CD4-positive, alpha-beta T cell treated with Interleukin-4 for 4 hours (primary cell): ENCODE measurements around the gene S100A6.
A peak's percentile ranks its signal among the peaks of the same experiment; 100 is the strongest.
"Not testable (repeated sequence)": the region's sequence is repeated elsewhere in the genome, so short reads cannot be mapped to it uniquely, and the experiment has no call there.

Experiments
- DNase-seq: peaks from one replicate; pipeline ENCODE4 v3.0.0-alpha.2; 2020

Gene S100A6

DNA sequence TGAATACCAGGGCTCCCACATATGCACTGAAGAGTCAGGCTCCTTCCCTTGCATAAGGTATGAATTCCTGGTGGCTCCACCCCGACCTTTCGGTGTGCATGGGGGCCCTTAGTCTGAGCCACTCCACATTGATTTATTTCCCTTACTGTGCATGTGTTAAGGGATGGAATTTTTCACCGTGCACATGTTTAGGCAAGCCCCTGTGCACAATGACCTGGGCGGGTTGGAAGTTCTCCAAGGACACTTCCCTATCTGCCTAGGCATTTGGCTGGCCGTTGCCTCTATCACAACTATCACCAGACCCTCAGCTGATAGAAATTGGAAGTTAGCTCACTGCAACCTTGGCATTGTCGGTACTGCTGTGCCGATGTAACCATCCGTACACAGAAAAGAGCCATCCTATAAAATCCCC lies 9.7 kb downstream of the S100A6 start:
- no peak for DNase-seq

DNA sequence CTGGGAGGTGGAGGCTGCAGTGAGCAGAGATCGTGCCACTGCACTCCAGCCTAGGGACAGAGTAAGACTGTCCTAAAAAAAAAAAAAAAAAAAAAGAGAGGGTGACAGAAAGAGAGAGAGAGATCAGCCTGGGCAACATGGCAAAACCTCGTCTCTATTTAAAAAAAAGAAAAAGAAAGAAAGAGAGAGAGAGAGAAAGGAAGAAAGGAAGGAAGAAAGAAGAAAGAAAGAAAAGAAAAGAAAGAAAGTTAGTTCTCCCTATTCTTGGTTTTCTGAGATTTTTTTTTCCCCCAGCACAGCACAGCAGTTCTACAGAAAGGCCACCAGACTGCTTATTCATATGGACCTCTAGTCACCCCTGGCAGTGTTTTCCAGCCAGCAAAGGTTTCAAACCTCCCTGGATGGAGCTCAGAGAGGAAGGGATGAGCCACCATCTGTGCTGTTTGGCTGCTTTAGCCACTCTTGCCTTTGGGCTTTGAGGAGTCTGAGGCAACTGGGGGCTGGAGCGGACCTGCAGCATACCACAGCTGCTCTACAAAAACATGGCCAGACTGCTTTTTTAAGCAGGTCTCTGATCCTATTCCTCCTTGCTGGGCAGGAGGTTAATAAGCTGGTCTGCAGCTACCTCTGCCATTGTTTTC lies 10.6 kb downstream of the S100A6 start:
- no peak for DNase-seq

DNA sequence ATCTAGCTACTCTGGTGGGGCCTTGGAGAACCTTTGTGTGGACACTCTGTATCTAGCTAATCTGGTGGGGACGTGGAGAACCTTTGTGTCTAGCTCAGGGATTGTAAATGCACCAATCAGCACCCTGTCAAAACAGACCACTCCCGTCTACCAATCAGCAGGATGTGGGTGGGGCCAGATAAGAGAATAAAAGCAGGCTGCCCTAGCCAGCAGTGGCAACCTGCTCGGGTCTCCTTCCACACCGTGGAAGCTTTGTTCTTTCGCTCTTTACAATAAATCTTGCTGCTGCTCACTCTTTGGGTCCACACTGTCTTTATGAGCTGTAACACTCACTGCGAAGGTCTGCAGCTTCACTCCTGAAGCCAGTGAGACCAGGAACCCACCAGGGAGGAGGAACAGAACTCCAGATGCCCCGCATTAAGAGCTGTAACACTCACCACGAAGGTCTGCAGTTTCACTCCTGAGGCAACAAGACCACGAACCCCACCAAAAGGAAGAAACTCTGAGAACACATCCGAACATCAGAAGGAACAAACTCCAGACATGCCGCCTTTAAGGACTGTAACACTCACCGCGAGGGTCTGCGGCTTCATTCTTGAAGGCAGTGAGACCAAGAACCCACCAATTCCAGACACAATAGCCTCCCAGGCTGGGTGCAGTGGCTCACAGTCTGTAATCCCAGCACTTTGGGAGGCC lies 13.3 kb downstream of the S100A6 start:
- DNase-seq, result not testable (repeated sequence)

DNA sequence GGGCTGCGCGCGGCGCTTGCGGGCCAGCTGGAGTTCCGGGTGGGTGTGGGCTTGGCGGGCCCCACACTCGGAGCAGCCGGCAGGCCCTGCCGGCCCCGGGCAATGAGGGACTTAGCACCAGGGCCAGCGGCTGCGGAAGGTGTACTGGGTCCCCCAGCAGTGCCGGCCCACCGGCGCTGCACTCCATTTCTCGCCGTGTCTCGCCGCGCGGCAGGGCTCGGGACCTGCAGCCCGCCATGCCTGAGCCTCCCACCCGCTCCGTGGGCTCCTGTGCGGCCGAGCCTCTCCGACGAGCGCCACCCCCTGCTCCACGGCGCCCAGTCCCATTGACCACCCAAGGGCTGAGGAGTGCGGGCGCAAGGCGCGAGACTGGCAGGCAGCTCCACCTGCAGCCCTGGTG lies 14.0 kb downstream of the S100A6 start:
- not testable (repeated sequence) for DNase-seq

DNA sequence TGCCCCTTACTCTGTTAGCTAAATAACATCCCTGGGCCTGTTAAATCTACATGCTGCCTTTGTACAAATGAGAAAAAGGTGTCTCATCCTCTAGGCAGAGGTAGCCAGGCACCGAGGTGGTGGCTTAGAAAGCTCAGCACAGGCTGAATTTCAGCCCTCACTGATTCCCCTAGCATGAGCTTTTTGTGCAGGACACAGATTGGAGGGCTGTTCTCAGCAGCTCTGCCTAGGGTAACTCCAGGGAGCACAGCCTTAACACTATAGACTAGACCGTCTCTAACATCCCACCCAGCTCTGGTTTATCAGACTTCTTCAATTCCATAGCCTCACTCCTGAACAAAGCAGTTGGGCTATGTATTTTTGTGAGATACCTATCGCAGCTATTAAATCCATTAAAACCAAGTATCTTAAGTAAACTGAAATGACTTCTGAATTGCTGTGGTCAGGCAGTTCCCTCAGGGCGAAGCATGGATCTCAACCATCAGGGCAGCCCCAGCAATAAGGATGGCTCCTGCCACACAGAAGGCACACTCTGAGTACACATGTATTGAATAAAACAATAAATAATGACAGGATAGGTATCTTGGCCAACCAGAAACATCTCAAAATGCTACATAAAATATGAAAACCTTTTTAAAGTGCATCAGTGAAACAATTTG lies 14.8 kb downstream of the S100A6 start:
- DNase-seq, result no peak

DNA sequence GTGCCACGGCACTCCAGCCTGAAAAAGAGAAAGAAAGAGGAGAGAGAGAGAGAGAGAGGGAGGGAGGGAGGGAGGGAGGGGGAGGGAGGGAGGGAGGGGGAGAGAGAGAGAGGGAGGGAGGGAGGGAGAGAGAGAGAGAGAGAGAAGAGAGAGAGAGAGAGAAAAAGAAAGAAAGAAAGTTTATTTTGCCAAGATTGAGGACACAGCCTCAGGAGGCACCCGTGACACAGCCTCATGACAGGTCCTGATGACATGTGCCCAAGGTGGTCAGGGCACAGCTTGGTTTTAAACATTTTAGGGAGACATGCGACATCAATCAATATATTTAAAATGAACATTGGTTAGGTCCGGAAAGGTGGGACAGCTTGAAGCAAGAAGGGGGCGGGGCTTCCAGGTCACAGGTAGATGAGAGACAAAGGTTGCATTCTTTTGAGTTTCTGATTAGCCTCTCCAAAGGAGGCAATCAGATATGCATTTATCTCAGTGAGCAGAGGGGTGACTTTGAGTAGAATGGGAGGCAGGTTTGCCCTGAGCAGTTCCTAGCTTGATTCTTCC lies 15.6 kb downstream of the S100A6 start:
- DNase-seq, result not testable (repeated sequence)

DNA sequence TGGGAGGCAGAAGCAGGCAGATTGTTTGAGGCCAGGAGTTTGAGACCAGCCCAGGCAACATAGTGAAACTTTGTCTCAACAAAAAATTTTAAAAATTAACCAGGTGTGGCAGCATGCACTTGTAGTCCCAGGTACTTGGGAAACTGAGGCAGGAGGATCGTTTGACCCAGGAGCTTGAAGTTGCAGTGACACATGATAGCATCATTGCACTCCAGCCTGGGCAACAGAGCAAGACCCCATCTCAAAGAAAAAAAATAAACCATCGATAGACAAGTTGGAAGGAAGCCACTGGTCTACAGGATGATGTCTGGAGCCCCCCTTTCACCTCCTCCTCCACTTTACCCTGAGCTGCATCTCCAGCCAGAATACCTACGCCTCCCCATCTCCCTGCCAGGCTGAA lies 16.5 kb downstream of the S100A6 start:
- no peak for DNase-seq

DNA sequence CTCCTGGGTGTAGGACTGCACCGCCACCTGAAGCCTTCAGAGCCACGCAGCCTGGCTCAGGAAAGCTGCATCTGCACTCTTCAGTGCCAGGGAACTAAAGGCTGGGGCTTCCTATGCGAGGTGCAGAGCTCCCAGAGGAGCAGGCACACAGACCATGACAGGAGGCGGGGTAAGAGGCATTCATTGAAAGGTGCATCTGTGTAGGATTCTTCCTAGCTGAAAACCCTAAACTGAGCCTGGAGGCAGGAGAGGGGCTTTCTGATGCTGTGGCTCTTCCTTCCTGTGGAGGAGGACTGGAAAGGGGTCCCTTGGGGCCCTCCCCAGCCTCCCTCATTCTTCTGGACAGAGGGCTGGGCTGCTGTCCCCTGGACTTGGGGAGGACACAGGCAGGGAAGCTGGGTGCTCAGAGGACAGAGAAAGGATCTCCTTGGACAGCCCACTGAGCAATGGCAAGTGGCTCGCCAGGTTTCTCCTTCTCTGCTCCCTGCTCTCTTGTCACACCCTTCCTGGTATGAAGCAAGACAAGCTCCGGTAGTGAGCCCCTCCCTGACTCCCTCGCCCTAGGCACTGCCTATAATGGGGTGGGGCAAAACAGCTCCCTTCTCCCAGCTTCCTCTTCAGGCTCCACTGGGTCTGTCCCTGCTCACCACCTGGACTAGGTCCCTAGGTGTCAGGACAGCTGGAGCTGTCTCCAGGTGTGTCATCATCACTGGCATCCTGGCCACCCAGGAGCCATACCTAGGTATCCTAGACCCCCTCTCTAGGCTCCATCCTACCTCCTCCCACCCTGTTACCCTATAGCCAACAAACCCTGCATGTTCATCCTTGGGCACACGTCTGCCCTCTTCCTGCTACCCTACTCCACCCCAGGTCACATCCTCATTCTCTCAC lies 20.0 kb downstream of the S100A6 start:
- DNase-seq, result no peak

DNA sequence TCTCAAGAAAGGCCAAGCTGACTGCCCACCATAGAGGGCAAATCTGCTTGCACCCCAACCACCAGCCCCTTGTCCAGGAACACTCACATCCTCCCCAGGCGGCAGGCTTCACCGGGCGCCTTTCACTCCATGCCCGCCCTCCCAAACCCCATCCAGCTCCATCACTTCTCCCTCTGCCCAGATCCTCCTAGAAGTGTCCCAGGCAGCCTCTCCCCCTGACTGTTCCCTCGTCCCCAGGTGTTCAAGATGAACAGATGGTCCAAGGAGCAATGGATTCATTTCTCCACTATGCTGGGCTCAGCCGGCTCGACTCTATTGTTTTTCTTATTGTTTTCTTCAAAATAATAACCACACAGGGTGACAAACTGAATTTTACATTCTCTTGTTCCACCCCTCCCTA lies 22.1 kb downstream of the S100A6 start:
- no peak for DNase-seq

DNA sequence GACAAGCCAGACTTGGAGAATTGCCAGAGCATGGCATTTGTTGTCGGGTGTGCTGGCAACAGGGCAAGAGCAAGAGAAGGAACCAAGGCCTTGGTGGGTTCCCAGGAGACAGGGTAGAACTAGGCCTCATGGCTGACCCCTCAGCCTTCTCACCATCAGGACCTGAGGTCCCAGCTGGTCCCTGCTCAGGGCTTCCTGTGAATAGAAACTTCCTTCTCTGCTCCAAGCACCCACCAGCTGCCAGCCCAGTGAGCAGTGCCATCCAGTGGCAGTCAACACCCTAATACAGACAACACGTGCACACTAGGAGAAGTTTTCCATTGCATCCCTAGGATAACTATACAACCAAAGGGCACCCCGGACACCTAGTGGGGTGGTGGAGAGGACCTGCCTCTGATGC lies 22.8 kb downstream of the S100A6 start:
- no peak for DNase-seq

DNA sequence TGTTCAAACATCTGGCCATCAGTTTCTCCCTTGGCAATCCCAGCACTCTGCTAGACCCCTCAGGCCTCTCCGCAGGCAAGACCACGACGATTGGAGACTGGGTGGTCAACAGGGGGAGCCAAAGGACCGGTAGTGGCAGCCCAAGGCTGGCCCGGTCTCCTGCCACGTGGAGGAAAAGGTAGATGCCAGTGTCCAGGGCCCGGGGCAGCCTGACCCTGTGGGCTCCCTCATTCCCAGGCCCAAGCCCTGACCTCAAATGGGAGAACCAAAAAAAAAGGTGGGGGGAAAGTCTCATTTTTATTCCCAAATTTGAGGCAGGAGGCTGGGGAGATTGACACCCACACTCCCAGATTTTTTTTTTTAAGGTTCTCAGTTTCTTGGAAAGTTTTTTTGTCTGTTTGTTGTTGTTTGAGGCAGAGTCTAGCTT lies 24.8 kb downstream of the S100A6 start:
- DNase-seq, result peak; percentile 73

DNA sequence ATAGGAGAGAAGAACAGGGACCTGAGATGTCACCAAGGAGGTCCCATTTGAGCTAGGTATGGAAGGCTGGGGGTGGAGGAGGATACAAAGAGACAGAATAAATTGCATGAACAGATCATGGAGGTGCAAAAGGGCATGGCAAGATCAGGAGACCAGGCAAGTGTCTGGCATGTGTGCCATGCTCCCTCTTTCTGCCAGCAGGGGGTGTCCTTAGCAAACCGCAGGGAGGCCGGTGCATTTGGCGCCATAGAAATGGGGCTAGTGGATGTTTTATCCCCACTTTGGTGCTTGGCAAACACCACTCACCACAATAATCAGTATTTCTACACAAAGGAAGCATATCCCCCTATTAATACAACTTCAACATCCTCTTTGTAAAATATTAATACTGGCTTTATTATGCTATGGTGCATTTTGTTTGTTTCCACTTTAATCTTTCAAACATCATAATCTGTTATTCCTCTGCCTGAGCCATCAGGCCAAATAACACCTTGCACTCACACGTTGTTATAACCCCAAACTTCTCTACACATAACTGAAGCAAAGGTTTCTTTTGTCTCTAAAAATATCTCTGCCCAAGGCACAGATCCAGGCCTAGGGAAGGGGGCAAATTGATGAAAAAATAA lies 25.9 kb downstream of the S100A6 start:
- DNase-seq, result peak; percentile 58

DNA sequence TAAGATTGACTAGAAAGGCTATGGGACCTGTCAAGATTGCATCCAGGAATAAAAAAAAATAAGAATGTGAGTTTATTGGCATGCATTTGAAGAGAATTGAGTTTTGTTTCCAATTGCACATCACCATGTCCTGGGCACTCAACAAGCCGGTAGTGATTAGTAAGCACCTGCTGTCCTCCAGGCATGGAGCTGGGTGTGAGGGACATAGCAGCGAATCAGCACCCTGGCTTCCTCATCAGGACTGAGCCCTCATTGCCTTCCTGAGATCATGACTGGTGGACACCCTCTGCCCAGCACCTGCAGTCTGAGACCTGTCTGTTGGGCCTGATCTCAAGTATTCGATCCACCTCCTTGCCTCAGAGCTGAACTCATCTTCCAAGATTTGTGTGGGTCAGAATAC lies 26.8 kb downstream of the S100A6 start:
- DNase-seq, result no peak

DNA sequence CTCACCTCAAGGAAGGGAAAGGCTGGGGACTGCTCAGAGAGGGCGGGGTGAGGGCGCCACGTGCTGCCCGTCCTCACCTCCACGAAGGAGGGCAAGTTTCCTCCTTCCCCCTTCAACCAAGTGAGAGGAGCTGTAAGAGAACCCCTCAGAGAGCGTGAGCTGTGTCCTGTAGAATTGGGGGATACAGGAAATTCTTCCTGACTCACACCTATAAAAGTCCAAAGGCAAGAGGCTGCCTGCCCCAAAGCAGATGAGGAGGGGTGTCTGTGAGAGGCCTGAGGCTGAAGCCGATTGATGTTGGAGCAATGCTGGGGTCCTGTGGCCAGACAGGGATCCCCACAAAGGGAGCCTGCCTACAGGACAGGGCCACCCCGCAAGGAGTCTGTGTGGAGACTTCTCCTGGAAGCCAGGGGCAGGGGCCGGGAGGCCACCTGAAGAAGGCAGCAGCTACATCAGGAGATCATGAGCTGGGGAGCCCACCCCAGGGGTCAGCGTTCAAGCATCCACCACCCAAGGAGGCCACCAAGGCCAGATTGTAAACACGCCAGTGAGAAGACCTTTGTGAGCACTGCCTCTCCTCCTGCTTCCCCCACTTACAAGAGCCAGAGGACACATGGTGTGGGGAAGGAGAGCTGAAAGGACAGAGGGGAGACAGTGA lies 27.7 kb downstream of the S100A6 start:
- no peak for DNase-seq

DNA sequence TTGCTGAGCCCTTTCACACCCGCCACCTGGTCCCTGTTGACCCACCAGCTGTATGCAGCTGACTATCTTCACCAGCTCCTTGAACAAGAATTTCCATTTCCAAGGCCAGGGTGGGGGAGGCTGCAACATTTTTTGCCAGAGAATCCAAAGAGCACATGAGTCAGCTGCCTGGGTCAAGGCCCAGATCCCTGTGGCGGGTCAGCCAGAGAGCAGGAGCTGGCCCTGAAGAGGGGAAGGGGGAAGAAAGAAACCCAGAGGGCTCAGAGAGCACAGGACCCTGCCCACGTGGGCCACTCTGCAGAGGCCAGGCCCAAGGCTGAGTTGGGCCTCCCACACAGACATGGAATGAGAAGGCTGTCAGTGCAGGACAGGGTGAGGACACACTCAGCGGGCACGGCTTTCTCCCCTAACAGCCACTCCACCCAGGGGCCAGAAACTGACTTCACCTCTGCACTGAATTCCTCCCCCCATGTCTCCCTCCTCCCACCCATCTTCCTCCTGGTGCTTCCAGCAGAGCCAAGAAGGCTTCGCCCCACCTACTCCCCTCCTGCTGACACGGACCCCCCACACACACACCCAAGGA lies 28.9 kb downstream of the S100A6 start:
- no peak for DNase-seq

DNA sequence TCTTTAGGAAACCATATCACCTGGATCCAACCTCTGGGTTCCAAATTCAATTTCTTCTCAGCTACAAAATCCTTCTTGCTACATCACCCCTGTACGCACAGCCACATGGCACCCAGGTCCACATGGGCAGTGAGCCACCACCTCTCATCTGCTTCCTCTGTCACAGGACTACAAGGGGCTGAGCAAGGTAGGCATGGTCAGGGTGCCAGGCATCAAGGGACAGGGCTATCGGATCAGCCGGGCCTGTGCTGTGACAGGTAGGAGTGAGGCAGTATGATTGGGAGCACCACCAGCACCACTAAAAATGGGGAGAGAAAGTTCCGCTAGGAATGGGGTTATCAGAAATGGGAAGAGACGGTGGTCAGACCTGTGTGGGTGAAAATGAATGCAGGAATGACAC lies 29.4 kb downstream of the S100A6 start:
- no peak for DNase-seq

DNA sequence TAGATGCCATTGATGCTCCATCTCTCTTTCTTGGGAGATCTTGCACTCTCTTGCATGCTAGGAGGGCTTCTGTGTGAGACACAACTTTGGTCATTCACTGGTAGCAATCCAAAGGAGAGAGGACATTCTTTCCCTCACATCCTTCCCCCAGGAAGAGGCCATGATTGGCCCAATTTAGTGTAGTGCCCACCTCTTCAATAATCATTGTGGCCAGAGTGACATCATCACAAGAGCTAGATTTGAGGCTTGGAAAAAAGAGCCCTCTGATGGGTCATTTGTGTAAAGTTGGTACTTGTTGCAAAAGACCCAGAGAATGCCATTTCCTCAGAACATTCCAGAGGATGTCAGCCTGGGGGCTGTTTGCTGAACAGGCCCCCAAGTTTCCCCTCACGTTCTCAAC lies 30.2 kb downstream of the S100A6 start:
- DNase-seq, result no peak

DNA sequence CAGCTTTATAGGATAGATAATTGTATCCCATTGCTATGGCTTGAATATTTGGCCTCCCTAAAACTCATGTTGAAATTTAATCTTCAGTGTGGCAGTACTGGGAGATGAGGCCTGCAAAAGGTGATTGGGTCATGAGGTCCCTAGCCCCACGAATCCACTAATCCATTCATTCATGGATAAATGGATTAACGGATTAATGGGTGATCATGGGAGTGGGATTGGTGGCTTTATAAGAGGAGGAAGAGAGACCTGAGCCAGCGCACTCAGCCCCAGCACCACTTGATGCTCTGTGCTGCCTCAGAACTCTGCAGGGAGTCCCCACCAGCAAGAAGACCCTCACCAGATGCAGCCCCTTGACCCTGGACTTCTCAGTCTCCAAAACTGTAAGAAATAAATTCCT lies 32.0 kb downstream of the S100A6 start:
- no peak for DNase-seq

DNA sequence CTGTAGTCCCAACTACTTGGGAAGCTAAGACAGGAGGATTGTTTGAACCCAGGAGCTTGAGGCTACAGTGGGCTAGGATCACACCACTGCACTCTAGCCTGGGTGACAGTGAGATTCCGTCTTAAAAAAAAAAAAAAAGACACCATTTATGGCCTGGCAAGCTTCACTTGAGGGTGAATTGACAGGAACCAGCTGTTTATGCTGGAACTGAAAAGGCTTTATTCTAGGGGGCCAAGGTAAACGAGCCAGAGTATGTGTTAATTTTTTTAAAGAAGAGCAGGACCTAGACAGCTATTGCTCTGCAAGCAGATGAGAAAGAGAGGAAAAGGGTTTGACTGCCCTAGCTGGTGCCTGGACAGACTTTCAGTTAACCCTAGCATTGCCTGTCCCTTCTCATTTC lies 37.0 kb downstream of the S100A6 start:
- no peak for DNase-seq

DNA sequence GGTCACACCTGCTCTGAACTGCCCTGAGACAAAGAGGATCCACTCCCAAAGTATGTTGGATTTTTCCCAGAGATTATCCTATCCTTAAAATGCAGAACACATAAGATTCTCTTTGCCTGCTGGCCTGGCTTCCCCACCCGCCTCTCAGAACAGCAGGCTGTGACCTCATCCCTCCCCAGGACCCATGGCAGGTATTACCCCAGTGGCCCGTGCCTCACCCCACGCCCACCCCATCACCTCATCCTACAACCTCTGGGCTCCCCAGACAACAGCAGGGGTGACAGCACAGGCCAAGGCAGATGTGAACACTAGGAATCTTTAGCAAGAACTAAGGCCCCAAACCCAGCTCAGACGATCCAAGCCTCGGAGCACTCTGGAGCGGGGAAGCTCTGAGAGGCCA lies 40.3 kb downstream of the S100A6 start:
- DNase-seq, result no peak

DNA sequence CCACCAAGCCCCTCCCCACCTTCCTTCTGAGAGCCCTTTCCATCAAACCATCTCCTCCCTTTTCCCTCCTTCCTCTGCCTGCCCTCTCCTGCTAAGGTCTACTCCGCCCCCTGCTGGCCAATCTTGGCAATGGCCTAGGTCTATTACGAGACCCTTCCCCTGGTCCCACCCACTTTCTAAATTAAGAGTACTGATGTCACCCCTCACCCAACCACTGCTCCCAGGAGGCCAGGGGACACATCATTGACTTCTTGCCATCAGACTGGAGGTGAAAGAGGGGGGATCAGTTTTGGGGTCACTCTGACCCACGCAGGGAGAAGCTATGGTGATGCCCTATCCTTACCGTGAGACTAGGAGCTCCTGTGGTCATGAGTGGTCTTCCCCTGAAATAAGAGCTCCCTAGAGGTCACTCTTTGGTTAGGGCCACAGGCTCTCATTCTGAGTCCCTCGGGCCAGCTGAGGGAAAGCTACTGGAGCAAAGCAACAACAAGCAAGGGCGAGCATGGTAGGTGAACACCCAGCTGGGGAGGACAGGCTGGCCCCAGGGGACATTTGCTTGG lies 40.7 kb downstream of the S100A6 start:
- peak; percentile 60 for DNase-seq
